Endothelial cell of umbilical vein (primary cell): ENCODE data around the gene PRPF19. TPM values are rescaled to one million over a fixed set of nuclear protein-coding genes. Genes with fewer than 3 reads are reported as not detected.

Experiments
- BruUV-seq: library from RNA; stranded (reverse); fragments of 400-500 nt; replicated peaks from 2 replicates; lab custom pipeline; 2021; lab: Mats Ljungman, UMichigan
- CTCF ChIA-PET: fragments of 300-600, 350-600 bp; sonication (Branson Sonifier 250); formaldehyde crosslinking; loops from one replicate; lab custom pipeline; 2021; ENCODE audit warnings: antibody characterized with exemption, inconsistent platforms; lab: Charles Lee
- POLR2A ChIA-PET: fragments of 300-600, 350-600 bp; sonication (Branson Sonifier 250); formaldehyde crosslinking; loops from one replicate; lab custom pipeline; 2021; ENCODE audit warnings: antibody characterized with exemption, inconsistent platforms; lab: Charles Lee
- DNase-seq: peaks from one replicate; pipeline ENCODE4 v3.0.0-alpha.2; 2011; ENCODE audit warnings: low read depth, low spot score
- FAIRE-seq: peaks from 2 replicates; lab custom pipeline; 2011; peaks lifted over from hg19 to GRCh38; lab: Jason Lieb, UNC
- H2AFZ ChIP-seq: 2 replicates; pipeline ENCODE4 v1.6.0; 2012; ENCODE audit warnings: low read depth, low read length, control low read depth, inconsistent platforms
- H3K27ac ChIP-seq: 2 replicates; pipeline ENCODE4 v1.5.1; 2011; ENCODE audit warnings: low read depth, mild to moderate bottlenecking, control low read depth, low read length, moderate library complexity; ENCODE audit not compliant: insufficient read depth
- H3K27me3 ChIP-seq, 2 experiments: 2 replicates each; pipeline versions ENCODE4 v1.6.0 to v1.6.1; 2011; ENCODE audit warnings: low read length in 2 of 2, mixed read lengths in 1 of 2; ENCODE audit not compliant: control insufficient read depth in 2 of 2, insufficient read depth in 2 of 2
- H3K36me3 ChIP-seq, 2 experiments: 2 replicates in 1 of 2; 3 replicates in 1 of 2; pipeline ENCODE4 v1.5.1; 2011; ENCODE audit warnings: low read length in 2 of 2, mild to moderate bottlenecking in 1 of 2, moderate library complexity in 1 of 2; ENCODE audit not compliant: control insufficient read depth in 2 of 2, insufficient read depth in 2 of 2; ENCODE audit errors: extremely low read depth in 1 of 2
- H3K4me1 ChIP-seq: 3 replicates; pipeline ENCODE4 v1.5.1; 2011; ENCODE audit warnings: mild to moderate bottlenecking, low read length; ENCODE audit not compliant: control insufficient read depth, insufficient read depth; ENCODE audit errors: extremely low read depth
- H3K4me2 ChIP-seq: 2 replicates; pipeline ENCODE4 v1.6.1; 2011; ENCODE audit warnings: low read length, control low read depth, mixed read lengths; ENCODE audit not compliant: insufficient read depth
- H3K4me3 ChIP-seq, 3 experiments: fragments of 200-600 bp in 1 of 3; sonication (generic), shearing (Covaris generic) in 1 of 3; replicated peaks in 1 of 3; 2 replicates each; pipeline ENCODE4 v1.5.1; 2011 to 2016; ENCODE audit warnings: control low read depth in 3 of 3, low read length in 3 of 3, mild to moderate bottlenecking in 2 of 3, inconsistent platforms in 1 of 3, low read depth in 1 of 3, moderate library complexity in 1 of 3; ENCODE audit not compliant: insufficient read depth in 1 of 3
- H3K79me2 ChIP-seq: 2 replicates; pipeline ENCODE4 v1.6.0; 2012; ENCODE audit warnings: low read length, inconsistent platforms; ENCODE audit not compliant: control insufficient read depth, insufficient read depth
- H3K9ac ChIP-seq: replicated peaks from 2 replicates; pipeline ENCODE3; 2011; ENCODE audit warnings: low read length, control low read depth; ENCODE audit not compliant: insufficient read depth; ENCODE audit errors: extremely low read depth
- H3K9me1 ChIP-seq: replicated peaks from 3 replicates; pipeline ENCODE4 v1.6.0; 2011; ENCODE audit warnings: mild to moderate bottlenecking, low read length; ENCODE audit not compliant: control insufficient read depth, insufficient read depth; ENCODE audit errors: extremely low read depth
- H3K9me3 ChIP-seq: replicated peaks from 2 replicates; pipeline ENCODE4 v1.5.1; 2012; ENCODE audit warnings: low read length, inconsistent platforms; ENCODE audit not compliant: control insufficient read depth, insufficient read depth
- H4K20me1 ChIP-seq: replicated peaks from 2 replicates; pipeline ENCODE3; 2011; ENCODE audit warnings: mild to moderate bottlenecking, low read length; ENCODE audit not compliant: control insufficient read depth, insufficient read depth; ENCODE audit errors: extremely low read depth
- EZH2 ChIP-seq: IDR thresholded peaks from 2 replicates; pipeline ENCODE4 v1.6.1; 2012; ENCODE audit warnings: borderline replicate concordance, low read depth, mild to moderate bottlenecking, moderate library complexity, low read length, inconsistent platforms; ENCODE audit not compliant: severe bottlenecking
- FOS ChIP-seq: IDR thresholded peaks from 2 replicates; pipeline ENCODE4 v1.6.1; 2011; ENCODE audit warnings: mild to moderate bottlenecking, low read length, moderate library complexity, borderline replicate concordance; ENCODE audit not compliant: insufficient read depth
- GATA2 ChIP-seq: IDR thresholded peaks from 2 replicates; pipeline ENCODE4 v1.7.0; 2011; ENCODE audit warnings: low read depth, mild to moderate bottlenecking, moderate library complexity, mixed read lengths, low read length; ENCODE audit not compliant: insufficient read length, insufficient read depth
- JUN ChIP-seq: IDR thresholded peaks from 2 replicates; pipeline ENCODE4 v1.6.1; 2011; ENCODE audit warnings: borderline replicate concordance, low read depth; ENCODE audit not compliant: insufficient read length, insufficient read depth
- MYC ChIP-seq: IDR thresholded peaks from one replicate; pipeline ENCODE4 v1.6.1; 2011; ENCODE audit warnings: mild to moderate bottlenecking, low read depth, low read length
- POLR2A ChIP-seq: IDR thresholded peaks from 2 replicates; pipeline ENCODE4 v1.6.1; 2012; ENCODE audit warnings: low read depth, mild to moderate bottlenecking, control low read depth, low read length
- POLR2AphosphoS5 ChIP-seq: IDR thresholded peaks from 2 replicates; pipeline ENCODE4 v1.6.1; 2012; ENCODE audit warnings: low read depth, mild to moderate bottlenecking, control low read depth, low read length, moderate library complexity; ENCODE audit not compliant: insufficient read depth
- dilution Hi-C: fragments of 300-500 bp; cut with MboI; formaldehyde crosslinking; loops from one replicate; pipeline ENCODE4 v1.15.0; 2019; ENCODE audit warnings: low sequenced_read_pairs; ENCODE audit not compliant: extremely low pct_ligation_motif_present
- intact Hi-C: fragments of 100-400 bp; cut with micrococcal nuclease; formaldehyde crosslinking; loops from one replicate; pipeline ENCODE4 v1.10.0; 2022
- polyA plus RNA-seq, 4 experiments: library from polyadenylated mRNA; depleted of rRNA in 3 of 4; stranded (reverse) in 3 of 4; unstranded in 1 of 4; fragments of >200 nt; gene quantifications; 2 replicates each; pipeline versions ENCODE4 v1.2.1 to v1.2.3, GENCODE V29; 2011 to 2012; ENCODE audit warnings: missing spikeins in 1 of 4
- total RNA-seq: library from RNA; stranded (reverse); gene quantifications from 2 replicates; pipeline ENCODE4 v1.2.3, GENCODE V29; 2021
- TF ChIP-seq, protein P1 (sequence below): IDR thresholded peaks from 2 replicates; pipeline ENCODE4 v1.6.1; 2011; ENCODE audit not compliant: insufficient read depth, insufficient read length
- TF ChIP-seq, protein P2 (sequence below), 2 donors: IDR thresholded peaks; 1 replicate in 1 of 2; 2 replicates in 1 of 2; pipeline ENCODE4 v1.5.1; 2011; ENCODE audit warnings: low read length in 2 of 2, mild to moderate bottlenecking in 2 of 2, moderate library complexity in 2 of 2, control low read depth in 1 of 2, inconsistent platforms in 1 of 2, low read depth in 1 of 2; ENCODE audit not compliant: insufficient read depth in 1 of 2; ENCODE audit errors: extremely low read depth in 1 of 2

The PRPF19 gene
- total and polyA plus RNA-seq, 2 donors (not counting 3 experiments of a cell fraction or from before 2014, with no cell fraction given) = 97.1 to 126 TPM

DNA sequence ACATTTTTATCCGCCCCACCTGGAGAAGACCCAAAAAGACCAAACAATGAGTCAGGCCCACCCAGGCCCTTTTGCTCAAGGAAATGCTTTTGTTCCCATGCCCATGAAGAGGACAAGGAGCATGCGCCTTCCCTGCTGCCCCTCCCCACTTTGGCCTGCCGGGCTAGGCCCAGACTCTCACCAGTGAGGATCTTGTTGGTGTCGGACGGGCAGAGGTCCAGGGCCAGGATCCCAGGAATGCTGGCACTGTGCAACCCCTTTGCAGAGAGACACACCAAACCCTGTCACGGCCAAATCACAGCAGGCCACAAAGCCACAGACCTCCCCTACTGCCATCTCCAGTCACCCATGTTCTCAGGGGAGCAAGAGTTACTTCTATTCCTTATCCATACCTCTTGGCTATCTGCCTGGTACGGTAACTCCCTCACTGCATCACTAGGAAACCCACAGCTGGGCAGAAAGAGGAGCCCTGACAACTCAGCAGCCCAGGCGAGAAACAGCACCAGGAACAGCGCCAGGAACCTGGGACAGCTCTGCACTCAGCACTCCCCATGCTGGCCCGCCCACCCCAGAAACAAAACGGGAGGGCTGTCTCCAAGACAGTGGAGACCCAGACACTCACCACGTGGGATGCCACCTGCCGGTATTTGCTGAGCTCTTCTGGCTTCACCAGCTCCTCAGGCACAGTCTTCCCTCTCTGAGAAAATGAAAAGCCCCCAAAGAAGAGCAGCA lies 5.5 kb downstream of the PRPF19 start:
- ChIA-PET POLR2A (no interaction called here), CTCF (interaction anchor here (0.9 to 13.1 kb wide), 8 partner anchors 10 to 124 kb away, joined by 3 to 300 read pairs (median 14); partner anchors contain the start of gene TMEM132A)
- H3K4me3 ChIP-seq = no peak overlapping the region
- no peak for FAIRE-seq
- H3K9me3 ChIP-seq = no peaks in the 10 kb centered on the region
- no peak overlapping the region for H3K27ac ChIP-seq
- H2AFZ ChIP-seq = no peak overlapping the region
- H3K27me3 ChIP-seq = no peaks in the 10 kb centered on the region
- intact Hi-C loops (no loop called here), dilution Hi-C loops (no loop called here)
- peaks cover 15% of the 10 kb centered on the region for H3K4me1 ChIP-seq
- no TSS peak for BruUV-seq
- peaks cover 34 to 51% of the 10 kb centered on the region in 2 experiments for H3K36me3 ChIP-seq
- no peaks in the 10 kb centered on the region for H3K9me1 ChIP-seq
- H4K20me1 ChIP-seq = no peaks in the 10 kb centered on the region
- H3K9ac ChIP-seq = no peak overlapping the region
- H3K79me2 ChIP-seq = peaks cover 37% of the 10 kb centered on the region
- DNase-seq = no peak
- H3K4me2 ChIP-seq = no peak overlapping the region
- TF ChIP-seq GATA2 (no peak), JUN (no peak), FOS (no peak), MYC (no peak), POLR2AphosphoS5 (no peak), EZH2 (no peak), POLR2A (no peak)
- TF ChIP-seq, protein P1, sequence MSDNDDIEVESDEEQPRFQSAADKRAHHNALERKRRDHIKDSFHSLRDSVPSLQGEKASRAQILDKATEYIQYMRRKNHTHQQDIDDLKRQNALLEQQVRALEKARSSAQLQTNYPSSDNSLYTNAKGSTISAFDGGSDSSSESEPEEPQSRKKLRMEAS = no peak
- TF ChIP-seq, protein P2, sequence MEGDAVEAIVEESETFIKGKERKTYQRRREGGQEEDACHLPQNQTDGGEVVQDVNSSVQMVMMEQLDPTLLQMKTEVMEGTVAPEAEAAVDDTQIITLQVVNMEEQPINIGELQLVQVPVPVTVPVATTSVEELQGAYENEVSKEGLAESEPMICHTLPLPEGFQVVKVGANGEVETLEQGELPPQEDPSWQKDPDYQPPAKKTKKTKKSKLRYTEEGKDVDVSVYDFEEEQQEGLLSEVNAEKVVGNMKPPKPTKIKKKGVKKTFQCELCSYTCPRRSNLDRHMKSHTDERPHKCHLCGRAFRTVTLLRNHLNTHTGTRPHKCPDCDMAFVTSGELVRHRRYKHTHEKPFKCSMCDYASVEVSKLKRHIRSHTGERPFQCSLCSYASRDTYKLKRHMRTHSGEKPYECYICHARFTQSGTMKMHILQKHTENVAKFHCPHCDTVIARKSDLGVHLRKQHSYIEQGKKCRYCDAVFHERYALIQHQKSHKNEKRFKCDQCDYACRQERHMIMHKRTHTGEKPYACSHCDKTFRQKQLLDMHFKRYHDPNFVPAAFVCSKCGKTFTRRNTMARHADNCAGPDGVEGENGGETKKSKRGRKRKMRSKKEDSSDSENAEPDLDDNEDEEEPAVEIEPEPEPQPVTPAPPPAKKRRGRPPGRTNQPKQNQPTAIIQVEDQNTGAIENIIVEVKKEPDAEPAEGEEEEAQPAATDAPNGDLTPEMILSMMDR (IDR thresholded peaks at IDR 0.05; ENCODE audit: extremely low read depth in 1 of 2, insufficient read depth in 1 of 2, low read depth in 1 of 2, low read length in 2 of 2) = no peak
